ENCODE results near the gene CORIN.
"Not testable (repeated sequence)": the region's sequence is repeated elsewhere in the genome, so short reads cannot be mapped to it uniquely, and the experiment has no call there.

The CORIN gene

DNA sequence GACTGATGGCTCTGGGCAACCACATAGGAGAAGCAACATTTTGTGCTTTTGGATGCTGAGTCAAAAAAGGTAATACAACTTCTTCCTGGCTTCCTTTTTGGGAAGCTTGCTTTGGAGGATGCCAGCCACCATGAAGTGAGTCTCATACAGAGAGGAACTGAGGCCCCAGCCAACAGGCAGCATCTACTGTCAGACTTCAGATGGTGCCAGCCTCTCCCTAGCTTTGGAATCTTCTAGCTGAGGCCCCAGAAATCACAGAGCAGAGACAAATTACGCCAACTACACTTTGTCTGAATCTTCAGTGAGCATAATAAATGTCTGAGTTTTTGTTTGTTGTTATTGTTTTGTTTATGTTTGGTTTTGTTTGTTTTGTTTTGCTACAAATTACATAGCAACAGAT is 216.7 kb downstream of the CORIN start:
- no peak for DNase-seq

DNA sequence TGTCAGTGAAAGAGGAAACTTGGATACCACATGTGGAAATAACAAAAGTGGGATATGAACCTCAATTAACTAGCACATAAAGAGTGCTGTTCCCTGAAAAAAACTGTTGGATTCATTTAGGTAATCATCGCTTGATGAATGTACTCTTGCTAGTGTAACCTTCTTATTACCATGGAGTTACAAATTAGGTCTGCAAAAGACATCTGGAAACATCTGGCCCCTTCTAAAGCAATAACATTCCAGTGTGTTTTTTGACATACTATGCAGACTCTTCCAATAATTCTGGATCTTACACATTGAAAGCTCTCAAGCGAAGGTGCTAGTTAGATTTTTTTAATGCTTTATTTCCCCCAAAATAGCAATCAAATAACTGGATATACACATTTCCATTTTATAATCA is 218.2 kb downstream of the CORIN start:
- DNase-seq: no peak

DNA sequence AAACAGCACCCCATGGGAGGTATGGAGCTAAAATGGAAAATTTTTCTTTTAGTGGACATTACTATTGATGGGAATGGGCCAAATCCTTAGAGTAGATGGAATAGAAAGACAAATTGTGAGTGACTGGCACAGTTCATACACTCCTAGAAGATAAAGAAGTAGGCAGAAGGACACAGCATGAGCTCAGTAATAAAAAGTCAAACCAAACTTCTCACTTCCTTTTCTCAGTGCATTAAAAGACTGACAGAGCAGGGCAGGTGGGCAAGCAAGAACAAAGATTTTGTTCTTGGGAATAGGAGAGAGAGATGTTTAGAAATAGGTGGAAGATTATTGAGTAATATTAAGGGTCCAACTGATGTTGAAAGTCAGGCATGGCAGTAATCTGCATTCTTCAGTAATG is 220.3 kb downstream of the CORIN start:
- DNase-seq: no peak

DNA sequence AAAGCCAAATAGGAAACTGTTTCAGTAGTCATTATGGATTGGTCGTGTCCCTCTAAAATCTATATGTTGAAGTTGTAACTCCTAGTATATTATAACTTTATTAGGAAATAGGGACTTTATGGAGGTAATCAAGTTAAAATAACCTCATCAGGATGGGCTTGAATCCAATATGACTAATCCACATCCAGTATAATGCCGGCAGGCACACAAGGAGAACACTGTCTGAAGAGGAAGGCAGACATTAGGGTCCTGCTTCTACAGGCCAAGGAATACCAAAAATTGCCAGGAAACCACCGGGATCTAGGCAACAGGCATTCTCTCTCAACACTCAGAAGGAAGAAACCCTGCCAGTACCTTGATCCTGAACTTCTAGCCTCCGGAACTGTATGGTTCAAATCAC is 222.5 kb downstream of the CORIN start:
- no peak for DNase-seq

DNA sequence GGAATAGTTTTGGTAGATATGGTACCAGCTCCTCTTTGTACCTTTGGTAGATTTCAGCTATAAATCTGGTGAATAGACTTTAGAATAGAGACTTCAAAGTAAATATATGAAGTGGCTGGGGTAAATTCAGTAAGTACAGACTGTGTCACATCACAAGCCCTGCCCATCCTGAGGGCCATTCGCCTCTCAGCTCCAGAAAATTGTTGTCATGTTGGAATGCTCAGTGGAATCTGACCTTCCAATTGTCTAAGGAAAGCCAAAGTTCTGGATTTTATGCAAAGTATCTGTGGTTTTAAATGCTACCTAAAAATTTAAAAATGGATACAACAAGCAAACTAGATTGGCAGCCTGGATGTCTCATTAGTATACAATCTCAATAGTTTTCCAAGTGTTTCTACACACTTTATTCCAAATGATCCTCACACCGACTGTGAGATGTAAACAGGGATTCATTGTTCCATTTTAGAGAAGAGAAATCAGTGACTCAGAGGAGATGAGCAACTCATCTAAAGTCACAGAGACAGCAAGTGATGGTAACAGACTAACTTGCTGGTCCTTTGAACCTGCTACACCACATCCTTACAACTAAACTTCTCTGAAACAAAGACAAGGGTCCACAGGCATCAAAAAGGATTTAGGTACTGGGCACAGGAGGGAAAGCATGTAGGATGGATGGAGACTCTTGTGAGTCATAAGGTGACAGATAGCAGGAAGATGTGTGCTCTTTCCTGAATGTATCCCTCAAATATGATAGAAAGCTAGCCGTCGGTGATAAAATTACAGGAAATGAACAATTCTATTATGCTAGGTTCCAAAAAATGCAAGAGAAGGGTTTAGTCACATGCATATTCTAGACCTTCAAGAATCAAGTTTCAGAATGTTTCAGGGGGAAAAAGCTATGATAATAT is 225.5 kb downstream of the CORIN start:
- no peak for DNase-seq

DNA sequence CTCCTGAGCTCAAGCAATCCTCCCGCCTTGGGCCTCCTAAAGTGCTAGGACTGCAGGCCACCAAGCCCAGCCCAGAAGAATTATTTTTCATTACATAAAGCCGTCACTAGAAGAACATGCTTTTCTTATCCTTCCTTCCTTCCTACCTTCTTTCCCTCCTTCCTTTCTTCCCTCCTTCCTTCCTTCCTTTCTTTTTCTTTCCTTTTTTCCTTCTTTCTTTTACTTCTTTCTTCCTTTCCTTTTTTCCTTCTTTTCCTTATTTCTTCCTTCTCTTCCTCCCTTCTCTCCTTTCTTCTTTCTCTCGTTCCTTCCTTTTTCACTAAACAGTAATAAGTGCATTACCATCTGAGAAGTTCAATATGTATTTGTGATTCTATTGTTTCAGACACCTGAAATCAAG is 231.4 kb downstream of the CORIN start:
- no peak for DNase-seq

DNA sequence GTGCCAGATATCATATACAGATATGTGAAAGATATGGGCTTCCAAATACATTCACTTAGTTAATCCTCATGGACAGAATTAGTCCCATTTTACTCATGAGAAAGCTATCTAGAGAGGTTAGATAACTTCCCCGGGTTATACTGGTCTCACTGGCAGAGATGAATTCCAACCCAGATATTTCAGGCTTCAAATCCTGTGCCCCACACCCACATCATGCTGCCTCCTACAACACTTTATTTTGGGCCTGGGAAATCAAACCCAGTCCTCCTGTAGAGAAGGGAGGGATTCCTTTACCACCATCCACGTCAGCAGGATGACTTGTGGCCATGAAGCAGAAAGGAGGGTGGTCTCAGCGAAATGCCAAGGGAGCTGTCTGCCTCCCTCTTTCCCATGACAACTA is 239.0 kb downstream of the CORIN start:
- DNase-seq: no peak

DNA sequence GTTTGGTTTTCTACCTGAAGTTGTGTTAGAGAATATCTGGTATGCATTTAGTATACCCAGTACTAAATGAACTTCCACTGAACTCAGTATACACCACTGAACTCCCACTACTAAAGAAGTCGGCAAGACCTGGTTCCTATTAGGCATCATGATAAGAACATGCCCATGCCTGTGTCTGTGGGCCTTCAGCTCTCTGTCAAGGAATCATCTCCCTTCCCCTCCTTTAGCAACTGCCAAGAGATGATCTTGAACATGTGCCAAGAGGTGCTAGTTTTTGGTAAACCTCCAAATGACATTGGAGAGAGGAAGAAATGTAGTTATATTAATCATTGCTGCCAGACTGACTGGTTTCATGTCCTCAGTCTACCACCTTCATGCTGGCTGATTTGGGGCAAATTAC is 239.5 kb downstream of the CORIN start:
- no peak for DNase-seq

DNA sequence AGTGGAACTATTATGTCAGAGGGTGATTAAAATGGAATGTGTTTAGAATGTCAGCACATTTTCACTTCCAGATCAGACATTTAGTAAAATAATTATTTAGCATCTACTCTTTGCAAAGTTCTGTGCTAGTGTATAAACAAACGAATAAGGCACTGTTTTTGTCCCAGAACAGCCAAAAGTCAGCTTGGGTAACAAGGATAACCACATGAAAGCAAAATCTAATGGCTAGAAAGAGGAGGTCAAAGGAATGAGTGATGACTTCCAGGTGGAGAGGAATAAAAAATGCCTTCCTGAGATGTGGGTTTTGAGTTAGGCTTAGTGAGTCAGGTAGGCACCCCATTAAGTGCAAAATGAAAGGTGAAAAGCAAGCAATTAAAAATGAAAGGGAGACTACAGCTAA is 240.2 kb downstream of the CORIN start:
- DNase-seq: no peak

DNA sequence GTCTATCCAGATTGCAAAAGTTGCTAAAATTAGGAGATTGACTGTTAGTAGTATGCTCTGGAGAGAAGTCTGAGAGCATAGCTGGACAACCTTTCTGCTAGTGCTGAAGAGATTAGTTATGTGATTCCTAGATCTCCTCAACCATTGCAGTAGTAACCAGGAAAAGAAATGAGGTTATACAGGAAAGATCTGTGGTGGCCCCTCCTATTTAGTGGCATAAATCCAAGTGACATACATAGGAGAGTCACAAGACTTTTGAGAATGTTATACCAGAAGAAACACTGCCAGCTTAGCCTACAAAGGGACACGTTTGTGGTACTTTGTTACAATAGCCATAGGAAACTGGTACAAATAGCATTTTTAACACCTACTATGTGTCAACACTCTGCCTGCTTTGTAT is 247.5 kb downstream of the CORIN start:
- DNase-seq: no peak

DNA sequence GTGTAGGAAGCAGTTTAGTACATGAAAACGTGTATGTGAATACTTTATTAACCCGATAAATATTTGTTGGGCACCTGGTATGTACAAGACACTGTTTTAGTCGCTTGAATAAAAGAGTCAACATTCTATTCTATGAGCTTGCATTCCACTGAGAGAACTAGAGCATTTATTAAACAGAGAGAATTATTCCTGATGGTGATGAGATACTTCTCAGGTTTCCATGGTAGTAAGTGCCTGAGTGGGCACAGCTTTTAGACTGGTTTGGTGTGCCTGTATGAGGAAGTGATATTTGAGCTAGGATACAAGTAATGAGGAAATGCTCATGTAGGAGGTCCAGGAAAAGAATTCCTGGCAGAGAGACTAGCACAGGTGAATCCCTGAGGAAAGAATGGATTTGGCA is 258.6 kb downstream of the CORIN start:
- DNase-seq: no peak

DNA sequence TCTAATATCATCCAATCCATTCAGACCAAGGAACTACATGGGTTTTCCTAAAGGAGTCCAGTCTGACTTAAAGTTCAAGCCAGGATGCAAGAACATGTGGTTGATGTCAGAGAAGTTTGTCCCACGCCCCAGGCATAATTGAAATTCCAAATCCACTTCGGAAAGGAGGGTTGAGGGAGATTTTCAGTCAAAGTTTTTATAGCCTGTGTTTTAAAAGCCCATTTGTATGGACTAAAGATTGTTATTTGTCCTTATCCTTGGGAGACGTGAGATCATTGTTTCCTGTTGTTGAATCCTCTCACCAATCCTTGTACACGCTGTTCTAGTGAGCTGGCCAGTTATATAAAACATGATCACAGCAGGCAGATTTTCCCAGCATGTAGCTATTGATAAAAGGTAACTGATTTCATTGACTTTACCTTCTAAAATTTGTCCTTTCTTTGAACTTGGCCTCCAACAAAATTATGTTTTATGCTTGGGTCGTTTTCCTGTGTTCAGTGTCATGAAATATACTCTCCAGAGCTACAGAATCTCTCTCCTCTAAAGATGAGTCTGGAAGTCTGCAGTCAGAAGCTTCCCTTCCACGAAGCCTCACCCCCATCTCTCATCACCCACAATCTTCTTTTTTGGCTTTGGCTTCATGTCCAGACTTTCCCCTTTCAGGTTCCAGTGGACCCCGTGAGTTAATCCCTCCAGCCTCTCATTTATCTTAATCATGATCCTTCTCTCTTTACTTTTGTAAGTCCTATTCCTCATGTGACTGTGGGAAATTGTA is 259.9 kb downstream of the CORIN start:
- no peak for DNase-seq

DNA sequence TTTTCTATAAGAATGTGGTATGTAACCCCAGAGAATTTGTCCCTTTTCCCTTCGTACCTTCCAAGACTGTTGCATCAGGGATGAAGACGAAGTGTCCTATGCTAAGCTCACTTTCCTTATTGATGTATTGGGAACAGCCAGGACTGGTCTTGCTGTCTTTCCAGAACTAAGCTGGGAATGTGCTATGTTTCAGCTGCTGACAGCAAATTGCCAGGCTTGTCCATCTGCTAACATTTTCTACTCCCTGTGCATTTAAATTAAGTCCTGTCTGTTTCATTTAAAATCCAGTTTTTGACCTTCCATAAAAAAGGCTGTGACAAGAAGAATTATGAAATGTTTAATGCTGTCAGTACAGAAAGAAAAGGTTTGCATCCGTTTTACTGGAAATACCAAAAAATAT is 264.9 kb downstream of the CORIN start:
- no peak for DNase-seq

DNA sequence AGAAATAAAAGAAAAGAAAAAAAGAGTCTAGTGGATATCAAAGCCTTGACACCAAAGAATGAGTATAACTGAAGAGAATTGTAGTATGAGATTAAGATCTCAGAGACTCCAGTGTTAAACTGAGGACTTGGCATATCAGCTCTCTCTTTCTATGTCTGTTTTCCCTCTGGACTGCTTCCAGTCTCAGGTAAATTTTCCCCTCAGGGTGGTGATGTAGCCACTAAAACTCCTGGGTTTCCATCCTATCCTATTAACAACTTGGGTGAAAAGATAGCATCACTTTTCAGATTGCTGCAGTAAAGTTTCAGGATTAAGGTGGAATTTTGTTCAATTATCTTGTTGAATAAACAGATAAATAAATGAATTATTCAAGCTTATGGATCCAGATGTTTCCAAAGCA is 267.1 kb downstream of the CORIN start:
- DNase-seq: no peak

DNA sequence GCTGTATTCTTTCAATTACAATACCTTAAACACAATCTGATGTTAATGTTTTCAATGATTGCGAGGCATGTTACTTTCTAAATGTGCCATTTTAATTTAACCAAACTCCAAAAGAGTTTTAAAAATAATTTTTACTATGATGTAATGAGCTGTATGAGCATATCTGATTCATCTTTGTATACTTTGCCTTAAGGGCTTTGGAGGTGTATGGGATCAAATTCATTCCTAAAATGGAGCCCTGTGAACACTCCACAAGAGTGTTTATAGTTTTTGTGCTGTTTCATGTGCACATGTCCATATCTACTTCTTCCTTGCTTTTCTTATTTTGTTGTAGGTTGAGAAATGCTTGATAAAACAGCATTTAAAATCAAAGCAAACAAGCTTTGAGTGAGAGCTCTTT is 270.4 kb downstream of the CORIN start:
- no peak for DNase-seq

DNA sequence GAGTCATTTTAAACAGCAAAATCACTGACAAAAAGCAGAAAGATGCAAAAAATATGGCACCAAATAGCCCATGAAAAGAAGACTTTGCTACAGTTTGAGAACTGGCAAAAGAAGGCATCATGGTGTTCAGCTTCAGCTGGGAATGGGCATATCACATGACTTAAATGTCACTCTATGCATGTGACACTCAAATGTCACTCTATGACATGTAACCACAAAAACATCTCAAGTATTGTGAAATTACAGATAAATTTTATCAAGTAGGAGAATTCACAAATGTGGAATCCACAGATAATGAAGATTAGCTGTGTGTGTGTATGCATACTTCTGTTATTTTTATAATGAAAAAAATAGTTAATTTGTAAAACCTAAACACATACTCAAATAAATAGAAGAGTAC is 270.9 kb downstream of the CORIN start:
- DNase-seq: no peak

DNA sequence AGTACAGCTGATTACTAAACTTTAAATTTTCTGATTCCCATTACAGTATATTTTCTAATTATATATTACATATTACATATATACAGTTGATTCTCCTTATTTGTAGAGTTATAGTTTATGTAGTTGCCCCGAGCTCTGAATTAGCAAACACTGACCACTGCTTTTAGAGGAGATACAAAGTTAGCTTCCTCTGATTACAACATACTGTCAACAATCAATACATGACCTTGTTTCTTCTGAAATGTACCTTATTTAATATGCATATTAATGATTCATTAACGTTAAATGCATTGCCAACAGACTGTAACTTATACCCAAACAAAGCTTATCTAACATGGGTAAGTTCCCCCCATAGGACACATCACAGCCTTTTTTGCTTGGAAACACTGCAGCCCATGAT is 271.3 kb downstream of the CORIN start:
- no peak for DNase-seq

DNA sequence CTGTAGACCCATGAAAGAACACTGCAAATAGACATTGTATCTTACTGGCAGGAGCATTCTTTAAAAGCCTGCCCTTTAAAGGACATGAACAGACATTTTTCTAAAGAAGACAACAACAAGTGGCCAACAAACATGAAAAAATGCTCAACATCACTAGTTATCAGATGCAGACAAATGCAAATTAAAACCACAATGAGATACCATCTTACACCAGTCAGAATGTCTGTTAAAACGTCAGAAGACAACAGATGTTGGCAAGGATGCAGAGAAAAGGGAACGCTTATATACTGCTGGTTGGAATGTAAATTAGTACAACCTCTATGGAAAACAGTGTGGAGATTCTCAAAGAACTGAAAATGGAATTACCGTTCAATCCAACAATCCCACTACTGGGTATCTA is 275.6 kb downstream of the CORIN start:
- no peak for DNase-seq

DNA sequence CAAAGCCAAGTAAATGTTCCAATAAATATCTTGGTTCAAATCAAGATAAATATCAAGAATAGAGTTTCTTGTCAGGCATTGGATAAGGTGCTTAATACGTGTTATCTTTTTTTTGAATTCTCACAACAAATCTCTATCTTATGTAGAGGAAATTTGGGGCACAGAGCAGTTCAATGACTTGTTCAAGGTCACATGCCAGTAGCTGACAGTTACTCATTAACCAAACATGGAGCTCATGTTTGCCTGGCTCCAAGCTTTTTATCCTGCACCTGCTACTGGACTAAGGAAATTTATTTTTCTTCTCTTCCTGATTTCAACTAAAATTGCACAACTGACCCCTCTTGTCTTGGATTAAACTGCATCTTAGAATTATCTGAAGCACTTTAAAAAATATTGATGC is 276.5 kb downstream of the CORIN start:
- no peak for DNase-seq

DNA sequence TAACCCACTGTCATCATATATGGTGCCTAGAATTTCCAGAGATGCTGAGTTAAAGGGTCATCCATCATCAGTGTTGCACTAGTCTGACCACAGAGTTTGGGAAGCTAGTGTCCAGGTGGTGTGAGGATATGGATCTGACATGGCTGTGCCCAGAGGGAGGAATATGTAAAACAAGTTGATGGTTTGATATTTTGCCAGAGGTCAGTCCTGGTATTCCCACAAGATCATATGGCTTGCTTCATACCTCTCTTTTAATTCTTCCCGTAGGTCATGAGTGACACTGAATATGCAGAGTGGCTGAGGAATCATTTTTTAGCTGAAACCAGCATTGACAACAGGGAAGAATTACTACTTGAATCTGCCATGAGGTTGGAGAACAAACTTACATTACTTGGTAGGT is 277.2 kb downstream of the CORIN start:
- DNase-seq: no peak

DNA sequence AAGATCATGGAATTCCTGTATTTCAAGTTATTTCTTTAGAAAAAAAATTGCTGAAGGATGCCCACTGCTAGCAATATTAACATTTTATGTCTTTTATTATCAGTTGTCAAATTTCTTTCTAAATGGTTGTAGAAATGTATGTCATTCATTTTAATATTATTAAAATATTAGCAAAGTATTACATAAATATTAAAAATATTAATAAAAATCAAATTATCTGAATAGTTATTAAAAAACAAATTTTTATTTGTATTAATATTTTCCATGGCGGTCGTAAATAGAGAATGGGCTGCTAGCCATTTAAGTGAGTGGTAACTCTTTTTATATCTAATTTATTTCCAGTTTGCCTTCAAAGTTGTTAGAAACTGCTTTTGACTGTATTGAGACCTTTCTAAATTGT is 280.6 kb downstream of the CORIN start:
- DNase-seq: no peak

DNA sequence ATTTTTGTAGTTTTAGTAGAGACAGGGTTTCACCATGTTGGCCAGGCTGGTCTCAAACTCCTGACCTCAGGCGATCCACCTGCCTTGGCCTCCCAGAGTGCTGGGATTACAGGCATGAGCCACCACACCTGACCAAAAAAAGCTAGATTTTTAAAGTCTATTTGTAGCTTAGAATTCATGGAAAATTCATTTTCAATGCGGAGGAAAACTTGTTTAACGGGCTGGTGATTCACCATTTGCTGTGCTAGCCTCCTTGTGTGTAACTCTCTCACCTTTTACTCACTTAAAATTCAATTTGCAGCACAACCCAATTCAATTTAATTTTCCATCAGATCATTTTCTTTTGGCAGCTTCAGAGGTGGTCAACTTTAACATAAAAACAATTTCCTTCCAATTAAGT is 281.9 kb downstream of the CORIN start:
- not testable (repeated sequence) for DNase-seq

DNA sequence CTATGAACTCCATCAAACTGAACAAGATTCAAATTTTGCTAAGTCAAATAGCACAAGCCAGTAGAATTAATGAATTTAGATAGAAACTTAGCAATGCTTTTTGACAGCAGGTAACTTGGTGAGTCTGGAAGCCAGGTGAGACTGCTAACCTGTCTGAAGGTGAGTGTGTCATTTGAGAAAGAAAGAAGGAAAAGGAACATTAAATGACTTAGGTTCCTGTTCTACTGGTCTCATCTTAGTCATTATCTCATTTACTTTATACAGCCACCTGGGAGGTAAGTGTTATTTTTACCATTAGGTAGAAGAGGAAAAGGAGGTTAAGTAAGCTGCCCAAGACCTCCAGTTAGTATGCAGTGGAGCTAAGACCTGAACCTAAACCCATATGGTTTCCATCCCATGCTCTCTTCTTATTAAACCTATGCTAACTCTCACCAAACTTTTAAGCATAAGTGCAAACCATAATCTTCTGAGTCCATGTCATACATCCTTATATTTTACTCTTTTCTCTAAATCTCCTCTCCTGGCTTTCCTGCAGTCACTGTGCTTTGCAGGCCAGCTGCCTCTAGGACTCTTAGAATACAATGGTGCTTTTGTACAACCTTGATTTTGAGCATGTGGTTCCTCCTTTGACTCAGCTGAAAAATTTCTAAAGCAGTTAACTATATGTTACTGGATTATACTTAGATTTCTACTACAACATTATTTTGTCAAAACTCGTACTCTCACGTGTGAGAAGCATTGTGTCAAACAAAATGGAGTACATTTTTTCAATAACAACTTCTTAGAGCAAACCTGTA is 284.3 kb downstream of the CORIN start:
- no peak for DNase-seq

DNA sequence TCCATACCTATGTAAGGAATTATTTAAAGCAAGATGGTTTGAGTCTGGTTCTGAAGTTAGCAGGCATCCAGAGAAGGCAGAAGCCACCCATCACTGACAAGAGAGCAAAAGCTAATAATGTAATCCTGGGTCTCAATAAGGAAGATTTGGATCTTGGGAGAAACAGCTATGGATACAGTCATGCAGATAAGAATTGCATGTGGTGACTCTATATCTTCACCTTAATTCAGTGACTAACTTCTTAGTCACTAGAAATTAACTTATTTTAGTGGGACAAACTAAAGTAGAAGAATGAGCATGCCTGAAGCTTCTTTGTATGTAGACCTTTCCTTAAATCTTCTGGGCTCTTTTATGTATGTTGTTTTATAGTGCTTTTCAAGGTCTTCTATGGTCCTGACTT is 286.2 kb downstream of the CORIN start:
- no peak for DNase-seq
